Measurements from ENCODE around the gene SOX6. TPM values are rescaled to one million over a fixed set of nuclear protein-coding genes. Genes with fewer than 3 reads are reported as not detected.

The SOX6 gene
- total and polyA plus RNA-seq, 5 experiments from 2014 or later: 0.26 TPM; not detected in 4

GRCh38 chr11:16097543-16097942, 258.8 kb downstream of the SOX6 start:
- Mint-ChIP-seq H3K9me3 (peaks cover 0 to 10% (median 4%) of the 10 kb centered on the region in 9 donors), H3K27me3 (peaks cover 0 to 2% (median 0%) of the 10 kb centered on the region in 5 donors), H3K36me3 (no peaks in the 10 kb centered on the region), H3K4me1 (no peaks in the 10 kb centered on the region), H3K4me3 (no peak overlapping the region), H3K27ac (no peak overlapping the region)
- no peak for DNase-seq
- POLR2A ChIA-PET: no interaction called here
- no peak for ATAC-seq

GRCh38 chr11:16096336-16096735, 260.0 kb downstream of the SOX6 start:
- H3K4me1 Mint-ChIP-seq: no peaks in the 10 kb centered on the region
- ATAC-seq: no peak
- POLR2A ChIA-PET: no interaction called here
- peaks cover 0 to 2% (median 0%) of the 10 kb centered on the region in 5 donors for H3K27me3 Mint-ChIP-seq
- no peak for DNase-seq
- no peak overlapping the region for H3K27ac Mint-ChIP-seq
- H3K36me3 Mint-ChIP-seq: no peaks in the 10 kb centered on the region
- H3K9me3 Mint-ChIP-seq: peaks cover 0 to 5% (median 2%) of the 10 kb centered on the region in 9 donors
- no peak overlapping the region for H3K4me3 Mint-ChIP-seq

GRCh38 chr11:16095756-16096155, 260.6 kb downstream of the SOX6 start:
- ATAC-seq (no peak), DNase-seq (no peak)
- H3K27ac Mint-ChIP-seq: no peak overlapping the region
- H3K4me1 Mint-ChIP-seq: no peaks in the 10 kb centered on the region
- no peak overlapping the region for H3K4me3 Mint-ChIP-seq
- peaks cover 0 to 2% (median 0%) of the 10 kb centered on the region in 5 donors for H3K27me3 Mint-ChIP-seq
- H3K36me3 Mint-ChIP-seq: no peaks in the 10 kb centered on the region
- peaks cover 0 to 5% (median 2%) of the 10 kb centered on the region in 9 donors for H3K9me3 Mint-ChIP-seq
- POLR2A ChIA-PET: no interaction called here

GRCh38 chr11:16093889-16094653, 262.3 kb downstream of the SOX6 start:
- Mint-ChIP-seq H3K27me3 (peaks cover 0 to 2% (median 0%) of the 10 kb centered on the region in 5 donors), H3K4me1 (no peaks in the 10 kb centered on the region), H3K27ac (no peak overlapping the region), H3K4me3 (no peak overlapping the region), H3K36me3 (no peaks in the 10 kb centered on the region), H3K9me3 (peaks cover 0 to 5% (median 2%) of the 10 kb centered on the region in 9 donors)
- no peak for ATAC-seq
- no peak for DNase-seq
- POLR2A ChIA-PET: no interaction called here

- no peak overlapping the region for H3K27ac Mint-ChIP-seq
- POLR2A ChIA-PET: no interaction called here
- no peaks in the 10 kb centered on the region for H3K36me3 Mint-ChIP-seq
- DNase-seq (no peak), ATAC-seq (no peak)
- peaks cover 0 to 5% (median 1%) of the 10 kb centered on the region in 9 donors for H3K9me3 Mint-ChIP-seq
- no peaks in the 10 kb centered on the region for H3K4me1 Mint-ChIP-seq
- H3K4me3 Mint-ChIP-seq: no peak overlapping the region
- peaks cover 0 to 3% (median 0%) of the 10 kb centered on the region in 5 donors for H3K27me3 Mint-ChIP-seq
These were observed 264.5 kb downstream of the SOX6 start for GRCh38 chr11:16091862-16092261.

GRCh38 chr11:16089481-16089880, 266.9 kb downstream of the SOX6 start:
- no peak overlapping the region for H3K27ac Mint-ChIP-seq
- peaks cover 0 to 3% (median 0%) of the 10 kb centered on the region in 9 donors for H3K9me3 Mint-ChIP-seq
- POLR2A ChIA-PET: no interaction called here
- H3K36me3 Mint-ChIP-seq: no peaks in the 10 kb centered on the region
- peaks cover 0 to 3% (median 0%) of the 10 kb centered on the region in 5 donors for H3K27me3 Mint-ChIP-seq
- DNase-seq (no peak), ATAC-seq (no peak)
- H3K4me3 Mint-ChIP-seq: no peak overlapping the region
- no peaks in the 10 kb centered on the region for H3K4me1 Mint-ChIP-seq

GRCh38 chr11:16088774-16089173, 267.6 kb downstream of the SOX6 start:
- H3K27me3 Mint-ChIP-seq: peaks cover 0 to 3% (median 0%) of the 10 kb centered on the region in 5 donors
- H3K9me3 Mint-ChIP-seq: peaks cover 0 to 8% (median 0%) of the 10 kb centered on the region in 9 donors
- H3K4me3 Mint-ChIP-seq: no peak overlapping the region
- no peaks in the 10 kb centered on the region for H3K4me1 Mint-ChIP-seq
- no peaks in the 10 kb centered on the region for H3K36me3 Mint-ChIP-seq
- POLR2A ChIA-PET: no interaction called here
- no peak overlapping the region for H3K27ac Mint-ChIP-seq
- ATAC-seq (no peak), DNase-seq (no peak)

GRCh38 chr11:16087886-16088285, 268.5 kb downstream of the SOX6 start:
- Mint-ChIP-seq H3K36me3 (no peaks in the 10 kb centered on the region), H3K9me3 (peaks cover 0 to 9% (median 0%) of the 10 kb centered on the region in 9 donors), H3K4me1 (no peaks in the 10 kb centered on the region), H3K27me3 (peaks cover 0 to 3% (median 0%) of the 10 kb centered on the region in 5 donors), H3K4me3 (no peak overlapping the region), H3K27ac (no peak overlapping the region)
- no peak for ATAC-seq
- POLR2A ChIA-PET: no interaction called here
- DNase-seq: no peak

GRCh38 chr11:16086229-16086819, 270.0 kb downstream of the SOX6 start:
- Mint-ChIP-seq H3K4me3 (no peak overlapping the region), H3K9me3 (peaks cover 0 to 9% (median 0%) of the 10 kb centered on the region in 9 donors), H3K4me1 (no peaks in the 10 kb centered on the region), H3K27me3 (peaks cover 0 to 3% (median 0%) of the 10 kb centered on the region in 5 donors), H3K27ac (no peak overlapping the region), H3K36me3 (no peaks in the 10 kb centered on the region)
- ATAC-seq (no peak), DNase-seq (no peak)
- POLR2A ChIA-PET: no interaction called here

GRCh38 chr11:16082095-16083055, 274.0 kb downstream of the SOX6 start:
- Mint-ChIP-seq H3K36me3 (no peaks in the 10 kb centered on the region), H3K27ac (no peak overlapping the region), H3K9me3 (peaks cover 0 to 9% (median 0%) of the 10 kb centered on the region in 9 donors), H3K27me3 (no peaks in the 10 kb centered on the region), H3K4me1 (no peaks in the 10 kb centered on the region), H3K4me3 (no peak overlapping the region)
- POLR2A ChIA-PET: no interaction called here
- no peak for ATAC-seq
- no peak for DNase-seq

GRCh38 chr11:16081382-16082094, 274.8 kb downstream of the SOX6 start:
- Mint-ChIP-seq H3K27me3 (no peaks in the 10 kb centered on the region), H3K36me3 (no peaks in the 10 kb centered on the region), H3K27ac (no peak overlapping the region), H3K9me3 (peaks cover 0 to 15% (median 1%) of the 10 kb centered on the region in 9 donors), H3K4me3 (no peak overlapping the region), H3K4me1 (no peaks in the 10 kb centered on the region)
- no peak for ATAC-seq
- POLR2A ChIA-PET: no interaction called here
- no peak for DNase-seq

GRCh38 chr11:16080688-16081381, 275.5 kb downstream of the SOX6 start:
- POLR2A ChIA-PET: no interaction called here
- no peak overlapping the region for H3K27ac Mint-ChIP-seq
- peaks cover 0 to 22% (median 3%) of the 10 kb centered on the region in 9 donors for H3K9me3 Mint-ChIP-seq
- no peaks in the 10 kb centered on the region for H3K4me1 Mint-ChIP-seq
- ATAC-seq: no peak
- no peak for DNase-seq
- no peaks in the 10 kb centered on the region for H3K36me3 Mint-ChIP-seq
- H3K4me3 Mint-ChIP-seq: no peak overlapping the region
- no peaks in the 10 kb centered on the region for H3K27me3 Mint-ChIP-seq

Data from naive thymus-derived CD8-positive, alpha-beta T cell (primary cell).